GM18519 (cell line): ENCODE results near the gene GNAI1.

Experiments used
- ATAC-seq: cut with Tn5 transposase; IDR thresholded peaks from one replicate; pipeline ENCODE4 v1.9.1; 2021; ENCODE audit warnings: mild to moderate bottlenecking, moderate library complexity; ENCODE audit not compliant: unreplicated experiment, low FRiP score

The GNAI1 gene

DNA sequence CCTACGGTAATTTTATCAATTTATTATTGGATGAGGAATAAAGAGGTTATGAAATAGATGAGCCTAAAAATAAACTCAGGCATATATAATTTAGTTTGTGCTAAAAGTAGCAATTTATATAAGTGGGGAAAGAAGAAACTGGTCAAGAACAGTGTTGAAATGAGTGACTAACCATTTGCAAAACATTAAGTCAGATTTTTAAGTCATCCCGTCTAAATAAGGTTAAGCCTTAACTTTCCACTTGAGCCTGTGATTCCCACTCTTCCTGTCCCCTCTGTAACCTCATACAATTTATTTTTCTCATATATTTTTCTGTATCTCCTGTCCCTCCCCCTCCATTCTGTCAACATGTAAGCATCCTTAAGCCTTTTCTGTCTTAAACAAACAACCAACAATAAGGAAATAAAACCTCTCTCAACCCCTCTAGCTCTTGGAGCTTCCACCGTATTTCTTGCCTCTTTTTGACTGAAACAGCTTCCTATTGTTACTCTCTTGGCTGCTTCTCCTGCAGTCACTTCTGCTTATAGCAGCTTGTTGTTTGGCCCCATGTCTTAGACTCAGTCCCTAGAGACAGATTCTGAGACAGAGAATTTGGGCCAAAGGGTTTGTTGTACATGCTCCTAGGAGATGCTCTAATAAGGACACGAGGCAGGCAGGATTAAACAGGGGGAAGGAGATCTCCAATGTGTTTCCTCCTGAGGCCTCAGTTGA is 109.7 kb downstream of the GNAI1 start:
- ATAC-seq: no peak

DNA sequence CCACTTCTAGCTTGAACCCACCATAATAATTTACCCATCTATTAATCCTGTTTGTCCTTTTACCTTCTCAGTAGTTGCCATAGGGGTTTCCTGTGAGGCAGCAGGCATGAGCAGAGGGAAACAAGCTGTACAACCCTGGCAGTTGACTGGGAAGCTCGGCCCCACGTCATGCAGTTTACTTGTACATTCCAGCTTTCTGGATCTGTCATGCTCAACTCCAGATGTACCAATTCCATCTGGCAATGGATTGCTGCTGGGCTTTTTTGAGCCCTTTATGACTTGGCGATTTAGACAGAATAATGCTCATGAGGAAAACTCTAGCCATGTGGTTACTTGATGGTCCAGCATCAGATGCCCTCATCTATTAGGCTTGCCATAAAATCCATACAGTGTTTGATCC is 112.5 kb downstream of the GNAI1 start:
- no peak for ATAC-seq

DNA sequence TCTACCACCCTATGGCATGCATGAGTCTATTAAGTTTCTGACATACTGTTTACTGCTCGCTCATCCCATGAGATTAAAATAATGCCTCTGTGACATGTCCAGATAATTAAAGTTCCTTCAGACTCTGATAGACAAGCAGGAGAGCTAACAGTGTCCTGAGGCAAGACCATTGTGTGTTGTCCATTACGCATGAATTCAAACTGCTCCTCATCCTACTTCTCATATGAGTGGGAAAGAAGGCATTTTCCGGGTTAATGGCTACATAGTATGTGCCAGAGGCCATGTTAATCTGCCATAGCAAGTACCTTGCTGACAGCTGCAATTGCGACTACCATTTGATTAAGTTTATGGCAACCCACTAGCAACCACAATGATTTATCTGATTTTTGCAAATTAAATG is 113.3 kb downstream of the GNAI1 start:
- ATAC-seq: no peak

DNA sequence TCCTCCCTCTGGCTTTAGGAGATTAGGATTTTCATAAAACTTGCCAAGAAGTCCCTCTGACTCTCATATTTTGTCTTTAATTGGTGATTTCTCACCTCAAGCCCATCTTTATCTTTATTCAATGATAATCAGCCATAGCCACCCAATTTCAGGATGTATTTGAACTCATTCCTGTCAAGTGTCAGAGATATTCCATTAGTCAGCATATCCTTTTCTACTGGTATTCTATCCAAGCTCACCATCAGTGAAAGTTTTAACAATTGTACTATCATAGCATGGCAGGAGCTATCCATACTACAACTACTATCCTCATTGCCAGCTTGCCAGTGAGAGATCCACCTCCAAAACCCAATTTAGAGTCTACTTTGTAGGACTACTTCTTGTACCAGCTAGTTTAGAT is 114.6 kb downstream of the GNAI1 start:
- ATAC-seq: no peak

GRCh38 chr7:80249619-80250295 is 115.1 kb downstream of the GNAI1 start:
- ATAC-seq: no peak

DNA sequence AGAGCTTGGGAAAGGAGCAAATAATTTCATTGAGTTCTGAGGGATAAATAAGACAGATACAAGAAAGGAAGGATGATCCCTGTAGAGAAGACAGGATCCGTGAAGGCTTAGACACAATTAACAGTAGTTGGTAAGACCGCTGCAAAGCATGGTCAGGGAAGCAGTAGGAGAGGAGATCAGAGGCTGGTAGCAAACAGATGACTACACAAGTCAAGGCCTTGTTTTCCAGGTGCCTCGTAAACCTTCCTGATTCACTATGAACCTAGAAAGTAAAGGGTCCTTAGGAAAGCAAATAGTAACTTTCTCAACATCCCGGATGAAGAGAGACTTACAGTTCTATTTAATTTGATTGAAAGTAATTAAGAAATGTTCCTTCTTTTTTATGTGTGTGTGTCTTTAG is 118.6 kb downstream of the GNAI1 start:
- no peak for ATAC-seq

DNA sequence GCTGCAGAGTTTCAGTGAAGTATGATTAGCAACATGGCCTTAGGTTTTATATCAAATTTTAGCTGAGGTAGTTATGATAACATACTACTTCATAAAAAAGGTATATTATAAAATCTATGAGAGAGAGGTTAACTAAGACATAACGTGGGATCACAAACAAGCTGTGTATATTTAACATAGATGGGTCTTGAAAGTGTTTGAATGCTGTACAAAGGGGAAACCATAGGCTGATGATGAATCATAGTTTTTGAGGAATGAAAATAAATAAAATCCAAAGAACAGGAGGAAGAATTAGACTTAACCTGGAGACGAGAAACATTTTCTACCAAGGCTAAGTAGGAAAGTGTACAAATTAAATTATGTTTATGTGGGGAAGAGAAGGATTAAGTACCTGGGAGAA is 119.0 kb downstream of the GNAI1 start:
- no peak for ATAC-seq

GRCh38 chr7:80255656-80256055 is 121.0 kb downstream of the GNAI1 start:
- ATAC-seq: no peak

GRCh38 chr7:80257756-80258155 is 123.1 kb downstream of the GNAI1 start:
- ATAC-seq: no peak

DNA sequence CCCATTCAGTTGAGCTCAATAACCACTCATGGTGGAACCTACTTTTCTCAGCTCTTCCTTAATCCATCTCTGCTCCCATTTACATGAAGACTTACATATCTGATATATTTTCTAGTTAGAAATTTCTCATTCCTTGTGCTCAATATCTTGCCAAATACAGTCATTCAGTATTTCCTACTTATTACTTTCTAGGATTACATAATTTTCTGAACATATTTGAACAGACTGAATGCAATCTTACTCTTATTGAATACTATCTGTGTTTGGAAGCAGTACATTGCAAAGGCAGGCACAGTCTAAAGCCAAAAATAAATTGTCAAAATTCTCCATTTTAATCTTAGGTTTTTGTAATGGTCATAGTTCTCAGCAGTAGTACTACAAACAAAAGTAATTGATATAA is 126.0 kb downstream of the GNAI1 start:
- ATAC-seq: no peak

GRCh38 chr7:80263333-80263732 is 128.7 kb downstream of the GNAI1 start:
- ATAC-seq: no peak

GRCh38 chr7:80263821-80264220 is 129.2 kb downstream of the GNAI1 start:
- ATAC-seq: no peak

GRCh38 chr7:80264769-80265495 is 130.3 kb downstream of the GNAI1 start:
- ATAC-seq: no peak

DNA sequence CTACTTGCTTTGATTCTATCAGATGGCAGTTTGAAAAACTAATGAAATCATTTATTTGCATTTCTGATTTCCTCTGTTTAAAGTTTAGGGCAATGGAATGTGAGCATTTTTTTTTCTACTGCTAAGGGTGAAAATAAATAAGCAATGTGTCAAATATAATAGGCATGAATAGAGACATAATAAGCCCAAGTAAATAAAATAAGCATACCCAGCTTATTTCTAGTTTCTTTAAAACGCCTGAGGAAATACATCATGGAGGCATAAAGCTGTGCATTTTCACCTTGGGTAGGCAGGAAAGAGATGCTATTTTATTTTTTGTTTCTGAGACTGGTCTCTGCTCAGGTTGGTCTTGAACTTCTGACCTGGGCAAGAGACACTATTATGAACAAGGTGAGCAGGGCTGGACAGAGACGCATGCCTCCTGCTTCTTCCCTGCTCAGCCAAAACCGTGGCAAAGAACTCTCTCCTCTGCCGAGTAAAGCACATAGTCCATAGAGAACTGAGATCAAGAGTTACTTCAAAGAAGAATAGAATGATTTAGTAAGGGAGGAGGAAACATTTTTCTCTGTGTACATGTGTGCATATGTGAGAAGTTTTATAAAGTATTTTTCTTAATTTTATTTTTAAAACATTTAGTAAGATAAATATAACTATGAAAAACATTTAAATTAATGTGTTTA is 138.1 kb downstream of the GNAI1 start:
- ATAC-seq: no peak

- ATAC-seq: no peak
Measured at GRCh38 chr7:80273327-80273726, 138.7 kb downstream of the GNAI1 start.

- ATAC-seq: no peak
Measured at GRCh38 chr7:80275192-80275605, 140.6 kb downstream of the GNAI1 start.
